HepG2 (cell line): ENCODE results near the gene MTA2. TPM values are rescaled to one million over a fixed set of nuclear protein-coding genes. Genes with fewer than 3 reads are reported as not detected.
A peak's percentile ranks its signal among the peaks of the same experiment; 100 is the strongest.

Experiments used
- AGO1 ChIP-seq: fragments of 200-400 bp; formaldehyde crosslinking; IDR thresholded peaks from 2 replicates; pipeline ENCODE4 v1.6.1; 2017; ENCODE audit warnings: mild to moderate bottlenecking, low read depth, low read length, moderate library complexity; ENCODE audit not compliant: poor library complexity, severe bottlenecking
- ARNT2 ChIP-seq: sonication (generic); formaldehyde crosslinking; IDR thresholded peaks from 2 replicates; pipeline ENCODE4 v1.8.0; 2022; ENCODE audit warnings: mild to moderate bottlenecking, low read depth, missing genetic modification reagents, moderate library complexity
- ETS1 ChIP-seq: sonication (generic); formaldehyde crosslinking; IDR thresholded peaks from 2 replicates; pipeline ENCODE4 v1.4.0; 2020; ENCODE audit warnings: missing genetic modification reagents
- FOXA1 ChIP-seq, 2 experiments: fragments of 450-650 bp in 1 of 2; sonication (generic) in 1 of 2; formaldehyde crosslinking in 1 of 2; IDR thresholded peaks; 2 replicates each; pipeline versions ENCODE4 v1.4.0 to v1.6.1; 2016 to 2020; ENCODE audit warnings: missing genetic modification reagents in 1 of 2
- FUBP1 ChIP-seq: sonication (generic); formaldehyde crosslinking; IDR thresholded peaks from 2 replicates; pipeline ENCODE4 v1.5.1; 2020; ENCODE audit warnings: missing genetic modification reagents, mild to moderate bottlenecking, borderline replicate concordance
- HDAC1 ChIP-seq: sonication (generic); formaldehyde crosslinking; IDR thresholded peaks from 2 replicates; pipeline ENCODE4 v1.5.1; 2020; ENCODE audit warnings: mild to moderate bottlenecking, missing genetic modification reagents
- IKZF1 ChIP-seq: fragments of 450-650 bp; IDR thresholded peaks from 2 replicates; pipeline ENCODE4 v1.7.1; 2016
- MIER2 ChIP-seq: IDR thresholded peaks from 2 replicates; pipeline ENCODE4 v1.6.1; 2016; ENCODE audit warnings: missing biosample characterization, missing genetic modification reagents
- MTA1 ChIP-seq: sonication (generic); formaldehyde crosslinking; IDR thresholded peaks from 2 replicates; pipeline ENCODE4 v1.4.0; 2020; ENCODE audit warnings: missing genetic modification reagents, mild to moderate bottlenecking, borderline replicate concordance
- NR2F2 ChIP-seq: IDR thresholded peaks from 2 replicates; pipeline ENCODE4 v1.6.1; 2012; ENCODE audit warnings: low read depth, inconsistent platforms, borderline replicate concordance
- RFX1 ChIP-seq: fragments of 450-650 bp; IDR thresholded peaks from 2 replicates; pipeline ENCODE4 v1.6.1; 2017
- SAP130 ChIP-seq: IDR thresholded peaks from 2 replicates; pipeline ENCODE4 v1.6.1; 2016; ENCODE audit warnings: low read depth
- SYNCRIP ChIP-seq: fragments of 200-400 bp; formaldehyde crosslinking; IDR thresholded peaks from 2 replicates; pipeline ENCODE4 v1.6.1; 2018; ENCODE audit warnings: mild to moderate bottlenecking, low read depth, low read length; ENCODE audit not compliant: insufficient read depth
- TBX2 ChIP-seq: sonication (generic); formaldehyde crosslinking; IDR thresholded peaks from 2 replicates; pipeline ENCODE4 v1.5.0; 2020; ENCODE audit warnings: missing genetic modification reagents, mild to moderate bottlenecking, borderline replicate concordance
- YEATS4 ChIP-seq: sonication (generic); formaldehyde crosslinking; IDR thresholded peaks from 2 replicates; pipeline ENCODE4 v1.4.0; 2020; ENCODE audit warnings: missing genetic modification reagents, borderline replicate concordance
- ZNF225 ChIP-seq: sonication (generic); formaldehyde crosslinking; IDR thresholded peaks from 2 replicates; pipeline ENCODE4 v1.4.0; 2020; ENCODE audit warnings: mild to moderate bottlenecking, missing genetic modification reagents
- ZNF326 ChIP-seq: sonication (generic); formaldehyde crosslinking; IDR thresholded peaks from 2 replicates; pipeline ENCODE4 v1.4.0; 2020; ENCODE audit warnings: missing genetic modification reagents, borderline replicate concordance
- ZNF33B ChIP-seq: sonication (generic); formaldehyde crosslinking; IDR thresholded peaks from 2 replicates; pipeline ENCODE4 v1.5.1; 2020; ENCODE audit warnings: mild to moderate bottlenecking, missing genetic modification reagents
- ZNF431 ChIP-seq: sonication (generic); formaldehyde crosslinking; IDR thresholded peaks from 2 replicates; pipeline ENCODE4 v1.9.0; 2022; ENCODE audit warnings: missing genetic modification reagents, low read depth, mild to moderate bottlenecking, borderline replicate concordance
- ZNF564 ChIP-seq: sonication (generic); formaldehyde crosslinking; IDR thresholded peaks from 2 replicates; pipeline ENCODE4 v1.8.1; 2023; ENCODE audit warnings: mild to moderate bottlenecking, missing genetic modification reagents
- ZNF605 ChIP-seq: sonication (generic); formaldehyde crosslinking; IDR thresholded peaks from 2 replicates; pipeline ENCODE4 v1.8.0; 2022; ENCODE audit warnings: mild to moderate bottlenecking, missing genetic modification reagents
- ZNF674 ChIP-seq: sonication (generic); formaldehyde crosslinking; IDR thresholded peaks from 2 replicates; pipeline ENCODE4 v1.5.0; 2020; ENCODE audit warnings: low read depth, mild to moderate bottlenecking, missing genetic modification reagents
- ZNF678 ChIP-seq: sonication (generic); formaldehyde crosslinking; IDR thresholded peaks from 2 replicates; pipeline ENCODE4 v1.4.0; 2020; ENCODE audit warnings: mild to moderate bottlenecking, missing genetic modification reagents
- ZSCAN31 ChIP-seq: sonication (generic); formaldehyde crosslinking; IDR thresholded peaks from 2 replicates; pipeline ENCODE4 v1.5.0; 2020; ENCODE audit warnings: low read depth, mild to moderate bottlenecking, missing genetic modification reagents
- polyA plus RNA-seq, 8 experiments: library from polyadenylated mRNA; depleted of rRNA in 3 of 8; stranded (reverse) in 7 of 8; unstranded in 1 of 8; fragments of >200 nt; fragmentation: Illumina TruSeq in 4 of 8; extraction: Trizol in 4 of 8; gene quantifications; 2 replicates each; pipeline versions ENCODE4 v1.2.1 to v1.2.3, GENCODE V29; 2011 to 2016; ENCODE audit warnings: low read depth in 4 of 8, missing spikeins in 1 of 8, mixed read lengths in 1 of 8; ENCODE audit not compliant: insufficient read depth in 1 of 8
- total RNA-seq, 5 experiments: library from RNA; depleted of rRNA; stranded (reverse); fragments of >200 nt; fragmentation: Illumina TruSeq; extraction: Trizol; gene quantifications; 2 replicates each; pipeline ENCODE4 v1.2.3, GENCODE V29; 2016; ENCODE audit warnings: low read depth in 1 of 5

The MTA2 gene
- total and polyA plus RNA-seq, 2 of the 13 experiments (the other 11 are each of a cell fraction or from before 2014, with no cell fraction given) = 14.0 to 70.0 TPM

- TF ChIP-seq IKZF1 (no peak), ZNF326 (CRISPR knock-in tag) (no peak), ZNF33B (no peak; the same call in 1 of the 2 replicates), ZNF431 (CRISPR knock-in tag) (no peak; the same call in 1 of the 2 replicates), MIER2 (CRISPR knock-in tag) (no peak), FOXA1 (IDR thresholded peaks at IDR 0.05) (no peak), FOXA1 (CRISPR knock-in tag; IDR thresholded peaks at IDR 0.05) (no peak), YEATS4 (CRISPR knock-in tag) (peak; percentile 90), ZNF605 (CRISPR knock-in tag) (peak; percentile 83), RFX1 (peak; percentile 26; the same call in 1 of the 2 replicates), ZNF564 (CRISPR knock-in tag) (0 out of 2 replicates have a peak, but pooled peaks have one; percentile 9), ZNF225 (CRISPR knock-in tag) (0 out of 2 replicates have a peak, but pooled peaks have one; percentile 31), NR2F2 (0 out of 2 replicates have a peak, but pooled peaks have one; percentile 19), ETS1 (no peak), HDAC1 (peak; percentile 12; the same call in 1 of the 2 replicates), MTA1 (CRISPR knock-in tag) (no peak), ZNF678 (CRISPR knock-in tag) (no peak), ZNF674 (CRISPR knock-in tag) (no peak), ARNT2 (peak; percentile 55; the same call in 1 of the 2 replicates), AGO1 (no peak), FUBP1 (CRISPR knock-in tag) (no peak), SYNCRIP (no peak), ZSCAN31 (CRISPR knock-in tag) (peak; percentile 86), TBX2 (CRISPR knock-in tag) (peak; percentile 80), SAP130 (CRISPR knock-in tag) (peak; percentile 83)
Measured at GRCh38 chr11:62573592-62574362, 27.9 kb downstream of the MTA2 start, which contains the start of gene EEF1G (continued).
